MCF 10A (cell line): ENCODE measurements around the gene DDX19B. TPM values are rescaled to one million over a fixed set of nuclear protein-coding genes. Genes with fewer than 3 reads are reported as not detected.

Source experiments
- BruUV-seq: library from RNA; stranded (reverse); fragments of 400-500 nt; replicated peaks from 2 replicates; lab custom pipeline; 2021; lab: Mats Ljungman, UMichigan
- CTCF ChIA-PET: fragments of 300-600 bp; sonication (Branson Sonifier 250); formaldehyde crosslinking; extraction: SDS; loops from one replicate; lab custom pipeline; 2021; ENCODE audit warnings: antibody characterized with exemption, inconsistent platforms; lab: Yijun Ruan, JAX
- POLR2A ChIA-PET: fragments of 300-600, 350-650 bp; sonication (Branson Sonifier 250); formaldehyde crosslinking; extraction: SDS; loops from one replicate; lab custom pipeline; 2020; ENCODE audit warnings: antibody characterized with exemption, inconsistent platforms; lab: Yijun Ruan, JAX
- DNase-seq: peaks from one replicate; pipeline ENCODE4 v3.0.0-alpha.2; 2018; ENCODE audit not compliant: unreplicated experiment
- H3K27ac Mint-ChIP-seq: one replicate; pipeline ENCODE4 v1.8.0; 2022; ENCODE audit warnings: mild to moderate bottlenecking, low read depth, mixed read lengths; ENCODE audit not compliant: unreplicated experiment
- H3K27me3 Mint-ChIP-seq: one replicate; pipeline ENCODE4 v1.8.0; 2022; ENCODE audit warnings: mixed read lengths; ENCODE audit not compliant: insufficient read depth, unreplicated experiment
- H3K36me3 Mint-ChIP-seq: one replicate; pipeline ENCODE4 v1.8.0; 2022; ENCODE audit warnings: mild to moderate bottlenecking, moderate library complexity, mixed read lengths; ENCODE audit not compliant: insufficient read depth, unreplicated experiment
- H3K4me1 Mint-ChIP-seq: one replicate; pipeline ENCODE4 v1.8.0; 2022; ENCODE audit warnings: mixed read lengths; ENCODE audit not compliant: insufficient read depth, unreplicated experiment
- H3K4me3 Mint-ChIP-seq: one replicate; pipeline ENCODE4 v1.8.0; 2022; ENCODE audit warnings: mild to moderate bottlenecking, moderate library complexity, mixed read lengths; ENCODE audit not compliant: unreplicated experiment
- H3K9me3 Mint-ChIP-seq: one replicate; pipeline ENCODE4 v1.8.0; 2022; ENCODE audit warnings: mixed read lengths; ENCODE audit not compliant: unreplicated experiment
- intact Hi-C: fragments of 100-400 bp; cut with micrococcal nuclease; formaldehyde crosslinking; loops from 2 replicates; pipeline ENCODE4 v1.14.1; 2022
- total RNA-seq: library from RNA; stranded (reverse); gene quantifications from 2 replicates; pipeline ENCODE4 v1.2.3, GENCODE V29; 2022
- TF ChIP-seq, protein P1 (sequence below): fragments of 200-600 bp; IDR thresholded peaks from one replicate; pipeline ENCODE4 v1.8.0; 2022; ENCODE audit warnings: antibody characterized with exemption, mild to moderate bottlenecking; ENCODE audit not compliant: unreplicated experiment

Gene DDX19B
- total RNA-seq, 1 experiment from 2014 or later, result 38.6 TPM

DNA sequence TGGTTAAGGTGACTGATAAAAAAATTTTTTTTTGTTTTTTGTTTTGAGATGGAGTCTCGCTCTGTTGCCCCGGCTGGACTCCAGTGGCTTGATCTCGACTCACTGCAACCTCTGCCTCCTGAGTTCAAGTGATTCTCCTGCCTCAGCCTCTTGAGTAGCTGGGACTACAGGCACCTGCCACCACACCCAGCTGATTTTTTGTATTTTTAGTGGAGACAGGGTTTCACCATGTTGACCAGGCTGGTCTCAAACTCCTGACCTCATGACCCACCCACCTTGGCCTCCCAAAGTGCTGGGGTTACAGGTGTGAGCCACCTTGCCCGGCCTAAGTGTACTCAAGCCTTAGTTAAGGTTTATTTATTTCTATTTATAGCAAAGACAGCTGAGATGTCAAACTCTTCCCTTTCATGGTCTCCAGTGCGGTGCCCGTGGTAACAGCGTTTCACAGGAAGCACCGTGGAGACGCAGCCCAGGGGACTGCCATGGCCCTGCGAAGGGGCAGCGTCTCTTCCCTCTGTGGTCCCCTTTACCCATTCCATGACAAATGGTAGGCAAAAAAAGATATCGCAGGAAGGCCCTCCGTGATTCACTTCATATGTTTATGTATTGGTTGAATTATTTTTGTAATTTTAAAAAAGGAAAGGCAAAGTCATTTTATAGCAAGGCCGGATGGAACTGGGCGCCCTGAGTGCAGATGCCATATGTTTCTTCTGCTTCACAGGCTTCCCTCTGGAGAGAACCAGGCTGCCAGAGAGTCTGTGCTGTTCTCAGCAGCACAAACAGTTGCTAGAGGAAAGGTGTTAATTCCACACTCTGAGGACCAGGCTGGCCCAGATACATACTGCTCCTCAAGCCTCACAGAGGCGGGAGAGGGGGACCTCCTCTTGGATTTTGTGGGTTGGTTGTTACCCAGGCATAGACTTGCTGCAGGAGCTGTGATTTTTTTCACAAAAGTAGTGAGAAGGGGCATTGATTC lies 76.9 kb downstream of the DDX19B start:
- H3K4me3 Mint-ChIP-seq, result no peak overlapping the region
- no peaks in the 10 kb centered on the region for H3K9me3 Mint-ChIP-seq
- intact Hi-C loops, result no loop called here
- H3K27ac Mint-ChIP-seq, result no peak overlapping the region
- CTCF ChIA-PET, result no interaction called here
- H3K4me1 Mint-ChIP-seq, result no peaks in the 10 kb centered on the region
- no TSS peak for BruUV-seq
- TF ChIP-seq, protein P1, sequence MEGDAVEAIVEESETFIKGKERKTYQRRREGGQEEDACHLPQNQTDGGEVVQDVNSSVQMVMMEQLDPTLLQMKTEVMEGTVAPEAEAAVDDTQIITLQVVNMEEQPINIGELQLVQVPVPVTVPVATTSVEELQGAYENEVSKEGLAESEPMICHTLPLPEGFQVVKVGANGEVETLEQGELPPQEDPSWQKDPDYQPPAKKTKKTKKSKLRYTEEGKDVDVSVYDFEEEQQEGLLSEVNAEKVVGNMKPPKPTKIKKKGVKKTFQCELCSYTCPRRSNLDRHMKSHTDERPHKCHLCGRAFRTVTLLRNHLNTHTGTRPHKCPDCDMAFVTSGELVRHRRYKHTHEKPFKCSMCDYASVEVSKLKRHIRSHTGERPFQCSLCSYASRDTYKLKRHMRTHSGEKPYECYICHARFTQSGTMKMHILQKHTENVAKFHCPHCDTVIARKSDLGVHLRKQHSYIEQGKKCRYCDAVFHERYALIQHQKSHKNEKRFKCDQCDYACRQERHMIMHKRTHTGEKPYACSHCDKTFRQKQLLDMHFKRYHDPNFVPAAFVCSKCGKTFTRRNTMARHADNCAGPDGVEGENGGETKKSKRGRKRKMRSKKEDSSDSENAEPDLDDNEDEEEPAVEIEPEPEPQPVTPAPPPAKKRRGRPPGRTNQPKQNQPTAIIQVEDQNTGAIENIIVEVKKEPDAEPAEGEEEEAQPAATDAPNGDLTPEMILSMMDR, result no peak
- no peaks in the 10 kb centered on the region for H3K27me3 Mint-ChIP-seq
- POLR2A ChIA-PET, result interaction anchor here (0.6 to 1.7 kb wide), 2 partner anchors 29 to 67 kb away, joined by 3 to 4 read pairs; partner anchors contain the start of gene DDX19A
- no peak for DNase-seq
- peaks cover 89% of the 10 kb centered on the region for H3K36me3 Mint-ChIP-seq

DNA sequence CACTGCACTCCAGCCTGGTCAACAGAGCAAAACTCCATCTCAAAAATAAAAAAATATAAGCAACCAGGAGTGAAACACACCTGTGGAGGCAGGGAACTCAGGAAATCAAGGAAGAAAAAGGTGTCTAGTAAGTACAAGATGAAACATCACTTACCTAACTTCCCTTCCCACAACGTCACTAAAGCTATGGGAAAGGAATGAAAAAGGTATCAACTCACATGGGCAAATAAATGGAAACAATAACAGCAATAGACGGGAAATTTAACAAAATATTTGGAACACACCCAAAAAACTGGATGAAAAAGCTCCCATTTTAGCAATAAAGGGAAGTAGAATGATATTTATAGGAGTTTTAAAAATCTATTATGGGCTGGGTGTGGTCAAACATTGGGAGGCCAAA lies 78.8 kb downstream of the DDX19B start:
- ChIA-PET POLR2A (interaction anchor here (1.0 to 4.4 kb wide), 2 partner anchors 60 to 107 kb away, joined by 3 to 25 read pairs; partner anchors contain the start of gene ST3GAL2), CTCF (interaction anchor here (0.6 kb wide), 1 partner anchor 275 kb away, joined by 3 read pairs; no protein-coding TSS in a partner anchor)
- no peak for DNase-seq
- Mint-ChIP-seq H3K9me3 (no peaks in the 10 kb centered on the region), H3K27ac (no peak overlapping the region), H3K27me3 (no peaks in the 10 kb centered on the region), H3K4me3 (peak overlapping the region; percentile 15), H3K4me1 (no peaks in the 10 kb centered on the region), H3K36me3 (peaks cover 80% of the 10 kb centered on the region)
- BruUV-seq, result no TSS peak
- TF ChIP-seq, protein P1, result no peak
- intact Hi-C loops, result no loop called here

DNA sequence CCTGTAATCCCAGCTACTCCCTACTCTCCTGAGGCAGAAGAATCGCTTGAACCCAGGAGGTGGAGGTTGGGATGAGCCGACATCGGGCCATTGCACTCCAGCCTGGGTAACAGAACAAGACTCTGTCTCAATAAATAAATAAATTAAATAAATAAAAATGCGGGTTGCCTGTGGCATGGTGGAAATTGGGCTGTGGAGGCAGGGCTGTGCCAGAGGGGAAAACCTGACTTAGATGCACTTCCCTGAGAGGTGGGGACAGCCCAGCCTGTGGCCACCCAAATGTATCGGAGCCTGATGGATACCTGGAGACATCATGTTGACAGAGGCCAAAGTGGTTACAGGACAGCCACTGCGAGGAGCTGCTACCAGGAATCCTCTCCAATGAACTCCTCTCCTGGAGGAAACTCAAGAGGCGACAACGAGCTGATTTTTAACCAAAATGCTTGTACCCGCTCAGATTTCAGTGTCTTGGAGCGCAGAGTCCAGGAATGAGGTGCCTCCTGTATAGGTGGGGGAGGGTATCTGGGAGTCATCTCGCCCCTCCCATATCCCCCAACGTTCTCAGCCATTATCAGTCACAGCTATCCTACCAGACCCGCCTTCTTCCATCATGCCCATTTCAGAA lies 80.0 kb downstream of the DDX19B start:
- ChIA-PET POLR2A (interaction anchor here (1.3 to 4.4 kb wide), 6 partner anchors 18 to 146 kb away, joined by 4 to 55 read pairs (median 26); partner anchors contain the start of genes DDX19A, FCSK and ST3GAL2), CTCF (interaction anchor here (0.7 to 1.7 kb wide), 3 partner anchors 110 to 392 kb away, joined by 6 to 7 read pairs (median 6); no protein-coding TSS in a partner anchor)
- no peak overlapping the region for H3K27ac Mint-ChIP-seq

More for the DNA sequence above, 80.0 kb downstream of the DDX19B start:
- intact Hi-C loops, result no loop called here
- Mint-ChIP-seq H3K9me3 (no peaks in the 10 kb centered on the region), H3K27me3 (no peaks in the 10 kb centered on the region), H3K4me3 (peak overlapping the region; percentile 90), H3K4me1 (no peaks in the 10 kb centered on the region), H3K36me3 (peaks cover 68% of the 10 kb centered on the region)
- DNase-seq, result no peak
- TF ChIP-seq, protein P1, result no peak
- no TSS peak for BruUV-seq
